Hepatocyte (in vitro differentiated cells): ENCODE measurements around the gene G3BP1.

Experiments
- EZH2 ChIP-seq: fragments of 200-600 bp; sonication (generic); IDR thresholded peaks from 2 replicates; pipeline ENCODE4 v1.6.1; 2016; ENCODE audit warnings: antibody characterized with exemption, mild to moderate bottlenecking, borderline replicate concordance
- EZH2phosphoT487 ChIP-seq: fragments of 200-600 bp; sonication (generic); IDR thresholded peaks from one replicate; pipeline ENCODE4 v1.6.1; 2018; ENCODE audit warnings: antibody characterized with exemption, mild to moderate bottlenecking, low read depth, moderate library complexity; ENCODE audit not compliant: unreplicated experiment, severe bottlenecking
- TF ChIP-seq, protein P1 (sequence below): fragments of 200-600 bp; sonication (generic); IDR thresholded peaks from 2 replicates; pipeline ENCODE4 v1.5.1; 2016; ENCODE audit warnings: antibody characterized with exemption, mild to moderate bottlenecking; ENCODE audit not compliant: poor library complexity

DNA sequence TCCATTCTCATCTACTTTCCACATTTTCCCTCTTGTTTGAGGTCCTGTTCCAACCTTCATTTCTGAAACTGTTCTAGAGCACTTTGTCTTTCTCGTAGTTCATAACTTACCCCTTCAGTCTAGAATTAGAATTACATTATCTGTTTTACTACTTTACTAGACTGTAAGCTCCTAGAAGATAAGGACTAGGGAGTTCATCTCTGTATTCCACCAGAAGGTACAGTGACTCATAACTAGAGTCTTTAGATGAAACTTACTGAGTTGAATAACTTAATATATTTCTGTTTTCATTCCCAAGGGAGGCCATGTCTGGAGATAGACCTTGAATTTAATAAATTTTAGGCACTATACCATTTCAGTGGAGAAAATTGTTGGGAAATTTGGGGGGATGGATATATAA lies 38.7 kb downstream of the G3BP1 start:
- TF ChIP-seq EZH2 (no peak), EZH2phosphoT487 (no peak)
- TF ChIP-seq, protein P1, sequence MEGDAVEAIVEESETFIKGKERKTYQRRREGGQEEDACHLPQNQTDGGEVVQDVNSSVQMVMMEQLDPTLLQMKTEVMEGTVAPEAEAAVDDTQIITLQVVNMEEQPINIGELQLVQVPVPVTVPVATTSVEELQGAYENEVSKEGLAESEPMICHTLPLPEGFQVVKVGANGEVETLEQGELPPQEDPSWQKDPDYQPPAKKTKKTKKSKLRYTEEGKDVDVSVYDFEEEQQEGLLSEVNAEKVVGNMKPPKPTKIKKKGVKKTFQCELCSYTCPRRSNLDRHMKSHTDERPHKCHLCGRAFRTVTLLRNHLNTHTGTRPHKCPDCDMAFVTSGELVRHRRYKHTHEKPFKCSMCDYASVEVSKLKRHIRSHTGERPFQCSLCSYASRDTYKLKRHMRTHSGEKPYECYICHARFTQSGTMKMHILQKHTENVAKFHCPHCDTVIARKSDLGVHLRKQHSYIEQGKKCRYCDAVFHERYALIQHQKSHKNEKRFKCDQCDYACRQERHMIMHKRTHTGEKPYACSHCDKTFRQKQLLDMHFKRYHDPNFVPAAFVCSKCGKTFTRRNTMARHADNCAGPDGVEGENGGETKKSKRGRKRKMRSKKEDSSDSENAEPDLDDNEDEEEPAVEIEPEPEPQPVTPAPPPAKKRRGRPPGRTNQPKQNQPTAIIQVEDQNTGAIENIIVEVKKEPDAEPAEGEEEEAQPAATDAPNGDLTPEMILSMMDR, result no peak
